NCI-H2227 (cell line): ENCODE measurements around the gene LCAT.
A peak's percentile ranks its signal among the peaks of the same experiment; 100 is the strongest.

ENCODE experiments used
- DNase-seq: peaks from one replicate; lab custom pipeline; 2025; ENCODE audit not compliant: unreplicated experiment; lab: John Stamatoyannopoulos, UW

The LCAT gene

GRCh38 chr16:67969254-67970039 is 25.5 kb upstream of the LCAT start:
- DNase-seq = no peak

- peak; percentile 82 for DNase-seq
These were observed 24.7 kb upstream of the LCAT start, which contains the start of gene SLC12A4 for GRCh38 chr16:67968400-67969253. TSS of gene SLC12A4 (minus strand) at chr16:67968637. CDS start at chr16:67968553, 84 bp downstream.

GRCh38 chr16:67967958-67968399 is 24.1 kb upstream of the LCAT start:
- peak; percentile 20 for DNase-seq

GRCh38 chr16:67967183-67967957 is 23.4 kb upstream of the LCAT start:
- no peak for DNase-seq

- no peak for DNase-seq
These were observed 22.7 kb upstream of the LCAT start for GRCh38 chr16:67966549-67967182.

- DNase-seq = no peak
These were observed 22.0 kb upstream of the LCAT start for GRCh38 chr16:67965668-67966548.

- DNase-seq = no peak
These were observed 20.7 kb upstream of the LCAT start for GRCh38 chr16:67964477-67965131.

GRCh38 chr16:67963662-67964321 is 19.9 kb upstream of the LCAT start:
- no peak for DNase-seq

GRCh38 chr16:67963292-67963661 is 19.4 kb upstream of the LCAT start:
- DNase-seq = no peak

GRCh38 chr16:67962135-67962534 is 18.2 kb upstream of the LCAT start:
- DNase-seq = no peak

GRCh38 chr16:67961551-67961957 is 17.6 kb upstream of the LCAT start:
- no peak for DNase-seq

- DNase-seq = no peak
These were observed 15.8 kb upstream of the LCAT start for GRCh38 chr16:67959536-67960329.

GRCh38 chr16:67957622-67958021 is 13.7 kb upstream of the LCAT start:
- no peak for DNase-seq

GRCh38 chr16:67954421-67955196 is 10.7 kb upstream of the LCAT start:
- DNase-seq = no peak

- DNase-seq = no peak
These were observed 9.9 kb upstream of the LCAT start for GRCh38 chr16:67953641-67954375.

GRCh38 chr16:67951485-67951884 is 7.6 kb upstream of the LCAT start:
- no peak for DNase-seq
